ENCODE measurements around the gene MAP3K3. TPM values are rescaled to one million over a fixed set of nuclear protein-coding genes. Genes with fewer than 3 reads are reported as not detected.

MAP3K3 gene
- total and polyA plus RNA-seq, 9 of the 15 experiments (the other 6 are each of a cell fraction or from before 2014, with no cell fraction given), result 0.69 to 16.5 (median 12.1) TPM

GRCh38 chr17:63623786-63624530, 1.7 kb downstream of the MAP3K3 start:
- no peak for TF ChIP-seq ZC3H11A (IDR thresholded peaks at IDR 0.05; ENCODE audit: low read depth, low read length)
- no peak for TF ChIP-seq ZBTB33 (CRISPR knock-in tag; IDR thresholded peaks at IDR 0.05)
- no peak for TF ChIP-seq ZNF785 (CRISPR knock-in tag; IDR thresholded peaks at IDR 0.05)
- H4K20me1 ChIP-seq (replicated peaks; ENCODE audit: control insufficient read depth, insufficient read depth, low read length), result no peaks in the 10 kb centered on the region
- ChIA-PET CTCF (ENCODE audit: low intra/inter-chr PET ratio) (no interaction called here), POLR2A (interaction anchor here (0.6 to 2.4 kb wide), 3 partner anchors 12 to 146 kb away, joined by 3 to 10 read pairs (median 3); no protein-coding TSS in a partner anchor)
- no TSS peak for BruUV-seq (replicated peaks)
- intact Hi-C loops (cut with micrococcal nuclease), result loop anchor here (2.0 to 10.0 kb wide), 4 partner anchors 51 to 221 kb away; partner anchors contain the start of genes CCDC47, DDX42 and SMARCD2
- H3K27me3 ChIP-seq (ENCODE audit: control insufficient read depth in 2 of 2, insufficient read depth in 2 of 2, low read length in 2 of 2), result no peaks in the 10 kb centered on the region
- H3K4me2 ChIP-seq (ENCODE audit: insufficient read depth, low read length), result peak overlapping the region; percentile 76
- H3K9me1 ChIP-seq (ENCODE audit: control insufficient read depth, insufficient read depth, low read length), result peaks cover 3% of the 10 kb centered on the region
- no peaks in the 10 kb centered on the region; the same call in 2 of the 3 replicates for H3K36me3 ChIP-seq (ENCODE audit: control insufficient read depth, insufficient read depth, low read length)
- peak overlapping the region in 1 of 2 experiments; percentile 54; a peak in 3 of 4 replicates for H3K9ac ChIP-seq (ENCODE audit: insufficient read depth in 1 of 2, low read depth in 2 of 2, low read length in 2 of 2)
- peak; percentile 80 for FAIRE-seq
- H3K4me1 ChIP-seq (replicated peaks in 1 of 2; ENCODE audit: control insufficient read depth in 2 of 2, insufficient read depth in 2 of 2, low read length in 2 of 2), result peaks cover 10 to 22% of the 10 kb centered on the region in 2 experiments; a peak in 4 of 5 replicates
- in situ Hi-C loops (cut with MboI), result no loop called here
- H3K4me3 ChIP-seq, result peak overlapping the region; percentile 71; the same call in 1 of the 2 replicates
- H3K79me2 ChIP-seq (ENCODE audit: control insufficient read depth, insufficient read depth, low read length), result peaks cover 43% of the 10 kb centered on the region
- no peaks in the 10 kb centered on the region for H3K9me3 ChIP-seq (replicated peaks; ENCODE audit: control insufficient read depth, insufficient read depth, low read depth, low read length)
- DNase-seq (ENCODE audit: extremely low read depth in 1 of 4, low spot score in 3 of 4), result peak in 1 of 4 experiments; percentile 25
- WGBS (ENCODE audit: insufficient coverage, low coverage, missing lambda C conversion rate), result 11% methylated on average over 7 of the region's 7 CpGs
- H2AFZ ChIP-seq (ENCODE audit: low read depth, low read length), result peak overlapping the region; percentile 41
- ATAC-seq, result no peak
- peak overlapping the region; percentile 17; the same call in 2 of the 3 replicates for H3K27ac ChIP-seq (ENCODE audit: extremely low read depth, low read depth, low read length)
